Glutamatergic neuron (in vitro differentiated cells): ENCODE data around the gene MTMR11. TPM values are rescaled to one million over a fixed set of nuclear protein-coding genes. Genes with fewer than 3 reads are reported as not detected.
A peak's percentile ranks its signal among the peaks of the same experiment; 100 is the strongest.
"Not testable (repeated sequence)": the region's sequence is repeated elsewhere in the genome, so short reads cannot be mapped to it uniquely, and the experiment has no call there.

Source experiments
- DNase-seq: peaks from one replicate; pipeline ENCODE4 v3.0.0; 2022
- H3K27ac Mint-ChIP-seq: one replicate; pipeline ENCODE4 v1.8.0; 2020; ENCODE audit warnings: mild to moderate bottlenecking, mixed read lengths, inconsistent platforms; ENCODE audit not compliant: unreplicated experiment
- H3K27me3 Mint-ChIP-seq: one replicate; pipeline ENCODE4 v1.8.0; 2020; ENCODE audit warnings: mild to moderate bottlenecking, moderate library complexity, mixed read lengths, inconsistent platforms; ENCODE audit not compliant: unreplicated experiment
- H3K36me3 Mint-ChIP-seq: one replicate; pipeline ENCODE4 v1.8.0; 2020; ENCODE audit warnings: mild to moderate bottlenecking, mixed read lengths, inconsistent platforms; ENCODE audit not compliant: unreplicated experiment
- H3K4me1 Mint-ChIP-seq: one replicate; pipeline ENCODE4 v1.8.0; 2020; ENCODE audit warnings: mild to moderate bottlenecking, low read depth, mixed read lengths, inconsistent platforms; ENCODE audit not compliant: unreplicated experiment
- H3K4me3 Mint-ChIP-seq: one replicate; pipeline ENCODE4 v1.8.0; 2020; ENCODE audit warnings: mild to moderate bottlenecking, mixed read lengths, inconsistent platforms; ENCODE audit not compliant: unreplicated experiment
- H3K9me3 Mint-ChIP-seq: one replicate; pipeline ENCODE4 v1.8.0; 2020; ENCODE audit warnings: mild to moderate bottlenecking, moderate library complexity, mixed read lengths, inconsistent platforms; ENCODE audit not compliant: unreplicated experiment
- total RNA-seq: library from RNA; stranded (reverse); fragmentation: NEBNext Ultra II Directional; extraction: Animal tissue kit (Norgen Biotek cat#: 25700); gene quantifications from one replicate; pipeline ENCODE4 v1.2.1, GENCODE V29; 2021; ENCODE audit not compliant: unreplicated experiment
- TF ChIP-seq, protein P1 (sequence below): fragments of 200-600 bp; sonication (generic); IDR thresholded peaks from one replicate; pipeline ENCODE4 v1.5.0; 2021; ENCODE audit not compliant: partially characterized antibody, unreplicated experiment

The MTMR11 gene
- total RNA-seq, 1 donor from 2014 or later, result 2.6 TPM

DNA sequence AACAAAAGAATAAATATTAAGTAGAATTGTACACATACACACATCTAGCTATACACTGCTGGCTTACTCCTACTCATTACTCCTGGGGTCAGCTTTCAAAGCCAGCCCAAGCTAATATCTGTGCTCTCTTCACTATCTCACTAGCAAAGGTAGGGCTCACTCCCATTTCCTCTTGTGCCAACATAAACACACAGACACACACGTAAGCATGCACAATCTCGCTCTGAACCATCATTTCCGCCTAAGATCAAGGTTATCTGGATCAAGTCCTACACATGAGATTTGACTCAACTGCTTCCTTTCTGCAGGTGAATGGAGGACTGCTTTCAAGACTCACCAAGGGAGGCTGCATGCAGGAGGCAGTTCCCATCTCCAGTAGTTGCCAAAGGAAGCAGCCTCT lies 28.8 kb upstream of the MTMR11 start:
- TF ChIP-seq, protein P1, sequence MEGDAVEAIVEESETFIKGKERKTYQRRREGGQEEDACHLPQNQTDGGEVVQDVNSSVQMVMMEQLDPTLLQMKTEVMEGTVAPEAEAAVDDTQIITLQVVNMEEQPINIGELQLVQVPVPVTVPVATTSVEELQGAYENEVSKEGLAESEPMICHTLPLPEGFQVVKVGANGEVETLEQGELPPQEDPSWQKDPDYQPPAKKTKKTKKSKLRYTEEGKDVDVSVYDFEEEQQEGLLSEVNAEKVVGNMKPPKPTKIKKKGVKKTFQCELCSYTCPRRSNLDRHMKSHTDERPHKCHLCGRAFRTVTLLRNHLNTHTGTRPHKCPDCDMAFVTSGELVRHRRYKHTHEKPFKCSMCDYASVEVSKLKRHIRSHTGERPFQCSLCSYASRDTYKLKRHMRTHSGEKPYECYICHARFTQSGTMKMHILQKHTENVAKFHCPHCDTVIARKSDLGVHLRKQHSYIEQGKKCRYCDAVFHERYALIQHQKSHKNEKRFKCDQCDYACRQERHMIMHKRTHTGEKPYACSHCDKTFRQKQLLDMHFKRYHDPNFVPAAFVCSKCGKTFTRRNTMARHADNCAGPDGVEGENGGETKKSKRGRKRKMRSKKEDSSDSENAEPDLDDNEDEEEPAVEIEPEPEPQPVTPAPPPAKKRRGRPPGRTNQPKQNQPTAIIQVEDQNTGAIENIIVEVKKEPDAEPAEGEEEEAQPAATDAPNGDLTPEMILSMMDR, result no peak
- H3K27ac Mint-ChIP-seq, result no peak overlapping the region
- H3K4me1 Mint-ChIP-seq, result peaks cover 7% of the 10 kb centered on the region
- no peaks in the 10 kb centered on the region for H3K36me3 Mint-ChIP-seq
- H3K9me3 Mint-ChIP-seq, result no peaks in the 10 kb centered on the region
- H3K4me3 Mint-ChIP-seq, result no peak overlapping the region
- H3K27me3 Mint-ChIP-seq, result no peaks in the 10 kb centered on the region
- no peak for DNase-seq

DNA sequence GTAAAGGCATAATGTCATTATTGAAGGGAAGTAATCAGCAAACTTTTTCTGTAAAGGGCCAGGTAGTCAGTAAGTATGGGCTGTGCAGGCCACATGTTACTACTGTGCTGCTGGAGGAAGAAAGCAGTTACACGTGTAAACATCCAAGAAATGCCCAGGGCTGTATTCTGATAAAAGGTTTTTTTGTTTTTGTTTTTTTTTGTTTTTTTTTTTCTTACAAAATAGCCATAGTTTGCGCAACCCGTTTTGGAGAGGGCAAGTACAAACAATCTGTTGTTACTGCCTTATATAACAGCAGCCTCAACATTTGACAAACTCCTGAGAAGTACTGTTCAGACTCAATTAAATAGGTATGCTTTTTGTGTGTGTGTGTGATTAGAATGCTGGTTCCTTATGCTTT lies 26.7 kb upstream of the MTMR11 start:
- Mint-ChIP-seq H3K27ac (no peak overlapping the region), H3K27me3 (no peaks in the 10 kb centered on the region), H3K4me1 (peaks cover 7% of the 10 kb centered on the region), H3K36me3 (peaks cover 10% of the 10 kb centered on the region), H3K4me3 (no peak overlapping the region), H3K9me3 (peaks cover 4% of the 10 kb centered on the region)
- no peak for DNase-seq
- TF ChIP-seq, protein P1, result no peak

DNA sequence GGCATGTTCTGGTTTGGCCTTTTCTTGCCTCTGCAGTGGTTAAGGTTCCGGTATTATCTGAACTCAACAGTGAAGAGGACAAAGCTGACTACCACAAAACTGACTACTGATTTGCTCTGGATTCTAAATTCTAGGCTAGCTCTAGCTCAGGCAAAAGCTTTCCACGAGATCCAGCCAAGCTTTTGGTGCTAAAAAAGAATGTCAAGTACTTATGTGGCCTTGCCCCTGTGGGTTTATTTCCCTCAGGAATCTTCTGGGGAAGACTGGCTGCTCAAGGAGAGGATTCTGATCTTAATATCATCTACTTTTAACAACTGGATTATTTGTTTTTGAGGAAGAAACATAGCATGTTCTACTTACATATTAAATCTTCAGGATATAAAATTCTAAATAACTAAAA lies 26.1 kb upstream of the MTMR11 start:
- Mint-ChIP-seq H3K4me3 (no peak overlapping the region), H3K36me3 (peaks cover 15% of the 10 kb centered on the region), H3K27ac (no peak overlapping the region), H3K4me1 (peaks cover 7% of the 10 kb centered on the region), H3K9me3 (peaks cover 4% of the 10 kb centered on the region), H3K27me3 (no peaks in the 10 kb centered on the region)
- TF ChIP-seq, protein P1, result no peak
- no peak for DNase-seq

DNA sequence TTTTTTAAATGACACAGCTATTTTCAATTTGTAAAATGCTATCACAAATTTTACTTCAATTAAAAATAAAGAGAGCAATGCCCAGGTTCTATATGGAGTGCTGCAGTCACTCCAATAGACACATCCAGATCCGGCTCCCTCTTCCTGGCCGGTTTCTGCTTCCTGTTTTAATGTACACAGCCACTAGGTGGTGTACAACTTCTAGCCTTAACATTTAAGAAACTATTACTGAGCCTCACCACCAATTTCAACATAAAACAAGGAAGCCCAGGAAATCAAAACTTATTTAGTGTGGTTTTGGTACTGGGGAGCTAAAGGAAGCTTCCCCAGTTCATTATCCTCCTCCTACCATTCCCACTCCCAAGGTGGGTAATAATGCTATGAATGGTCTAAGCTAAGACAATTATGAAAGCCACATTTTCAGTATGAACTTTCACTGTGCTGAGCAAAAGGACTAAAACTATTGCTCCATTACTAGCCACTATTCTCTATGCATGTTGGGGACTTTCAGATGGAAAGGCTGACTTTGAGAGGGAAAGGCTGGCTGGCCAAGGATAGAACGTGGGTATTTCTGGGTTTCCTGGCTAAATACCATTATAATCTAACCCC lies 25.5 kb upstream of the MTMR11 start:
- H3K27me3 Mint-ChIP-seq, result peaks cover 1% of the 10 kb centered on the region
- no peak overlapping the region for H3K4me3 Mint-ChIP-seq
- no peak overlapping the region for H3K27ac Mint-ChIP-seq
- peak; percentile 38 for DNase-seq
- TF ChIP-seq, protein P1, result peak; percentile 79
- H3K9me3 Mint-ChIP-seq, result peaks cover 4% of the 10 kb centered on the region
- peaks cover 16% of the 10 kb centered on the region for H3K36me3 Mint-ChIP-seq
- peaks cover 6% of the 10 kb centered on the region for H3K4me1 Mint-ChIP-seq

DNA sequence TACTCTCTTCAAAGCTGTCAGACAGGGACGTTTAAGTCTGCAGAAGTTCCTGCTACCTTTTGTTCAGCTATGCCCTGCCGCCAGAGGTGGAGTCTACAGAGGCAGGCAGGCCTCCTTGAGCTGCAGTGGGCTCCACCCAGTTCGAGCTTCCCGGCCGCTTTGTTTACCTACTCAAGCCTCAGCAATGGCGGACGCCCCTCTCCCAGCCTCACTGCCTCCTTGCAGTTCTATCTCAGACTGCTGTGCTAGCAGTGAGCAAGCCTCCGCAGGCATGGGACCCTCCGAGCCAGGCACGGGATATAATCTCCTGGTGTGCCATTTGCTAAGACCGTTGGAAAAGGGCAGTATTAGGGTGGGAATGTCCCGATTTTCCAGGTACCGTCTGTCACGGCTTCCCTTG lies 20.9 kb upstream of the MTMR11 start:
- H3K4me1 Mint-ChIP-seq, H3K9me3 Mint-ChIP-seq, H3K27me3 Mint-ChIP-seq, H3K27ac Mint-ChIP-seq, DNase-seq, H3K4me3 Mint-ChIP-seq: not testable (repeated sequence)
- peaks cover 28% of the 10 kb centered on the region for H3K36me3 Mint-ChIP-seq
